ENCODE results near the gene IL36G.

The IL36G gene

DNA sequence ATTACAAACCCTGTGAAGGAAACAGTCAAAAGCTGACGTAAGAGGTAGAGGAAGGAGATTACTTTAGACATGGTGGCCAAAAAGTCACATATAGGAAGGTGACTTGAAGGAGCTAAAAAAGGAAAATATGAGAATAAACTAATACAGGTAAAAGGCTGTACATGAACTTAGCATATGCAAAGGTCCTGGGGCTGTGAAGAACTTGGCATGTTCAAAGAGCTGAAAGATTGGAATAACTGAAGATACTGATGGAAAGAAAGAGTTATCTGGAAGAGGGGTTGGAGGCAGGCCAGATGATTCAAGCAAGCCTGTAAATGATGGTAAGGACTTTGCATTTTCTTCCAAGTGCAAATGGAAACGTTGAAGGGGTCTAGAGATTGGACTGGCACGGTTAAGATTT lies 40.7 kb downstream of the IL36G start:
- DNase-seq (ENCODE audit: low read depth, low spot score), result no peak

GRCh38 chr2:113021312-113021711 lies 43.5 kb downstream of the IL36G start:
- no peak for DNase-seq (ENCODE audit: low read depth, low spot score)

- no peak for DNase-seq (ENCODE audit: low read depth, low spot score)
These were observed 47.0 kb downstream of the IL36G start for GRCh38 chr2:113024764-113025163.

- DNase-seq (ENCODE audit: low read depth, low spot score), result no peak
These were observed 47.9 kb downstream of the IL36G start for GRCh38 chr2:113025737-113026136.

DNA sequence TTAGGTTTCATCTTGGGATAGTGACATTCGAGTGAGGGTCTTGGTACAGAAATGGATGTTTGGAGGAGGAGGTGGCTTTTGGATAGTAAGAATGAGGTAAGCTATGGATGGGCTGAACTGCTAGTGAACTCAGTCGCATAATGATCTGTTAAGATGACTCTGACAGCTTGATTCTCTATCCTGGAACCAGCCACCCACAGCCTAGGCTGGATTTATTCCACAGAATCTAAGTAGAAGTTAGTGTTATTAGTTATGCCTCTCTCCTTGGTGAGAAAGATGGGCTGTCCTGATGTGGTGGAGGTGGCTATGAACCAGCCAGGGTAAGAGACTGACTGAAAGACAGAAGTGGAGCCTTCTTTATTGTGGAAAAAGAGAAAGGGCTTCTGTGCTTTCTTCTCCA lies 49.9 kb downstream of the IL36G start:
- DNase-seq (ENCODE audit: low read depth, low spot score), result no peak

DNA sequence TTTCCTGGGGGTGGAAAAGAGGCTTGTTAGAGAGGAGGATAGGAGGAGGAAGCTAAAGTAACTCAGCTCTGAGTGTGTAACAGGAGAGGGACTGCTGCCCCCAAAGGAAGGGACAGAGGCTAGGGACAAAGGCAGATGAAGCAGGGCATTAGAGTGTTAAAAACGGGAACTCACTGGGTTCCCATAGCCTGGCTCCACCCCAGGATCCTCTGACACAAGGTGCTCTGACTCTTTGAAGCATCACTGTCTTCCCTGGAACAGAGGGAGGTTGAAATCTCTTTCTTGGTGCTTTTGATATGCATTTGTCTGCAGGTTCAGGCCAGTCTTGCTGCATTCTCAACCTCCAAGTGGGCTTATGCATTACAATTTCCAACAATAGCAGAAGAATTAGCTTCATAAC lies 50.3 kb downstream of the IL36G start:
- no peak for DNase-seq (ENCODE audit: low read depth, low spot score)

DNA sequence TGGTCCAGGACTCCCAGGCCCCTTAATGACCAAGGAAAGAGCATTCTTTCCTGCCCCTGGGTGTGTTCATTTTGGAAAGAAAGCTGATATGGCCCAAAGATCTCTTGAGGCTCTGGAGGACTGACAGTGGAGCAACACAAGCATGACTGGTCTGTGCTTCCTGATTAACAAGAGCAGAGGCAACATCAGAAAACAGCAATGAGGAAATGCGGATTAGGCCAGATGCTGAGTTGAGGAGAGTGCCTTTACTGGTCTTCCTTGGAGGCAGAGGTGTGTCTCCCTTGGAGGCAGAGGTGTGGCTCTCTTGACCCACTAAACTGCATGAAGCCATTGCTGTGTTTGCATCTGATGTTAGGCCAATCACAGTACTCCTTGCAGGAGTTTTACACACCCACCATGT lies 54.9 kb downstream of the IL36G start:
- DNase-seq (ENCODE audit: low read depth, low spot score), result no peak

GRCh38 chr2:113034016-113034415 lies 56.2 kb downstream of the IL36G start:
- DNase-seq (ENCODE audit: low read depth, low spot score), result no peak
